GM18508 (cell line): Measurements from ENCODE around the gene MACO1.

Experiments
- ATAC-seq: cut with Tn5 transposase; IDR thresholded peaks from one replicate; pipeline ENCODE4 v1.9.1; 2021; ENCODE audit warnings: moderate number of reproducible peaks; ENCODE audit not compliant: insufficient read depth, unreplicated experiment

Gene MACO1

DNA sequence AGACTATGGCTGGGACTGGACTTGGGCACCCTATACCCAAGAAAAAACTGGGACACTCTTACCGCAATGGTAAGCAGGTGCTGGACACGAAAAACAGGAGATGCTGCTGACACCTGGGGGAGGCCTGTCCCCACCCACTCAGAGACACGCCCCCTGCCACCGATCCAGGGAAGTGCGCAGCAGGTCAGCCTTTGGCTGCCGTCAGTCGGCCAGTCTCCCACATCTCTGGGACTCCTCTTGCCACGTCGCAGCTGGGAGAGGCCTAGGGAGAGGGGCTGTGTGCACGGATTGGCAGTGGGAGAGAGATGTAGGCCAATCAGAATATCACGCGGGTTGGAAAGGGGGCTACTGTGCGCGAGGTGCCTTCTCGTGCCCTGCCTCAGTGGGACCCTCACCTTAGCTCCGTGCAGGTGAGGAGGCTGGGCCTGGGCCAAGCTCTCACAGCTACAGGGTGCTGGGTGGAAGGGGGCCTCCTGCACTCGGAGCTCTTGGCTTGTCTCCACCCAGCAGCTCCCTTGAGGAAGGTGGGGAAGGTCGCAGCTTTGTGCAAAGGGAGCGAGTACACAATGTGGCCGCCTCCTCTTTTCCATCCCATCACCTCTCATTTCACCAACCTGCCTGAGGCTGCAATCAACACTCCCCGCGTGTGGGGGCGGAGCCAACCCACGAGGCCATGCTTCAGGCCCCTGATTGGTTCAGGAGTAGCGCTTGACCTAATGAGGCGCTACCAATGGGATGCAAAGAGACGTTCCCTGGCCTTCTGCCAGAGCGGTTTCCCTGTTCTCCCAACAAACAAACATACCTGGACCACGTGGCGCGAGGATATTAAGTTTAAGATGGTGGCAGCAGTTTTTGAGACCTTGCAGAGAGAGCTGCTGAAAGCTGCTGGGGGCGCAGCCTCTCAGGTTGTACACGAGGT is 87.0 kb downstream of the MACO1 start:
- no peak for ATAC-seq

DNA sequence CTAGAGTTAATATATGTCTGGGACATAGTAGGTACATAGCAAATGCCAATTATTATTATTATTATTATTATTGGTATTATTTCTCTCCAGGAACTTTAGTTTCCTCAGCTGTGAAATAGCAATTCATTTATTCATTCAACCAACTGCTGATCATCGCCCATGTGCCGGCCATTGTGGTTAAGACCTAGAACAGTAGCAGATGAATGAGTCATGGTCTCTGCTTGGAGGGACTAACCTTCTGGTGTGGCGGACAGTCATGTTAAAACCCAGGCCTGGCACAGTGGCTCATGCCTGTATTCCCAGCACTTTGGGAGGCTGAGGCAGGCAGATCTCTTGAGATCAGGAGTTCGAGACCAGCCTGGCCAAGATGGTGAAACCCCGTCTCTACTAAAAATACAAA is 88.9 kb downstream of the MACO1 start:
- no peak for ATAC-seq

DNA sequence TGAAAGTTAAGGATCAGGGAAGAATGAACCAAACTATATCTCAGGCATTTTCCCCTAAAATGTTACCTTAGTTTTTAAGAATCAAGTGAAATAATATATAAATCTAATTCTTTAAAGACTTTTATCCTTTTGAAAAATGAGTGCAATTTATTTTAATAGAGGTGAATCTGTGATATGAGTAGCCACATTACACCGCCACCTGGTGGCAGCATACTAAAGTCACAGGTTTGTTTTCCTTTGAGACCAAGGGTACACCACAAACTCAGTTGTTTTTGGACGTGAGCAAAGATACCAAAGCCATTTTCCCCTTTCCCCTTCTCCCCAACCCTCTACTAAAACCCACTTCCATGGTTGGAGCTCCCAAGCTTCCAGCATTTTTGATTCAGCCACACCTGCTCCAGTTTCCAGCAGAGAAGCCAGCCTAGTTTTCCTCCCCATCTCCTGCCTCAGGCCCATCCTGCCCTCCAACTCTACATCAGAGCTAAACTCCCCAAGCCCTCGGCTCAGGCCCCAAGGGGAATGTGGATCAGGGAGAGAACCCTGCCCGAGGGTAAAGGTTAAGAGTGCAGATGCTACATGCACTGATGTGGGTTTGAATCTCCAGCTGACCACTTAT is 89.9 kb downstream of the MACO1 start:
- ATAC-seq, result no peak

DNA sequence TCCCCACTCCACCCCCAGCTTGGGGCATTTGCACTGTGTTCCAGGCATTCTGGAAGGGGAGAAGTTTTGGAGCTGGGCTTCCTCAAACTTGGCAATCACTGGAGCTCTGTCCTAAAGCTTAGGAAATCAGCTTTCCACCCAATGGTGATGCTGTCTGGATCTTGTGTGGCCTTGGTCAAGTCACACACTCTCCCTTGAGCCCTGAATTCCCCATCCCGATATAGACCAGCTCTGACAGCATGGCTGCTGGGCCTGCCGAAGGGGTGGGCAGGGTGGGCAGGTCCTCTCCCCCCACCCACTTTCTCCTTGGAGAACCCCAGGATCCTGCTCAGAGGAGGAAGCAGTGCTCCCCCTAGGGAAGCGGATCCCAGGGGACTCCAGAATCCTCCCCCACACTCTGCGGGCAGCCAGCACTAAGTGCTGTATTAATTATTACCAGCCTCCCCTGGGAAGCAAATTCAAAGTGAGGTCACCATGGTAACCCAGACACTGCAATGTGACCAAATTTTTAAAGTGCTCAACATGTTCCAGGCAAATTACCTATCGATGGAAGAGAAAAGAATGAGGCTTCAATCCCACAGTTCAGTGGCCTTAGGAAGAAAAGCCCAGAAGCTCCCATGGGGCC is 91.4 kb downstream of the MACO1 start:
- no peak for ATAC-seq

DNA sequence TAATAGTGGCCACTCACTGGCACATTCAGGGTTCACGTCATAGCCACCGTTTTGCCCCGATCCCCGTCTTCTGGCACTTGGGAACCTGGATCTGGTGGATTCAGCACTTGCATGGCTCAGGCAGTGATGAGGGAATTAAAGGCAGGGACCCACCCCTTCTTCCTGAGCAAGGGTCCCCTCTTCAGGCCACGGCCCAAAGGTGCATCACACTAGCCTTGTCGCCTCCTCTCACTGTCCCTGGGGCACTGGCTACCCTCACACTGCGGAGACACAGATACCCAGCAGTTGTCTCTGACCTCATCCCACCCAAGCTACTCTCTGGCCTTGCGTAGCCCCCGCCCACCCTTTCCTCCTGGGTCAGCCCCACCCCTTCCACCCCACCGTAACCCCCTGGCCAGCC is 92.8 kb downstream of the MACO1 start:
- no peak for ATAC-seq

- ATAC-seq, result no peak
Measured at GRCh38 chr1:25524568-25525360, 94.1 kb downstream of the MACO1 start.

- ATAC-seq, result no peak
Measured at GRCh38 chr1:25525361-25525688, 94.6 kb downstream of the MACO1 start.

GRCh38 chr1:25526753-25527152 is 96.1 kb downstream of the MACO1 start:
- no peak for ATAC-seq

DNA sequence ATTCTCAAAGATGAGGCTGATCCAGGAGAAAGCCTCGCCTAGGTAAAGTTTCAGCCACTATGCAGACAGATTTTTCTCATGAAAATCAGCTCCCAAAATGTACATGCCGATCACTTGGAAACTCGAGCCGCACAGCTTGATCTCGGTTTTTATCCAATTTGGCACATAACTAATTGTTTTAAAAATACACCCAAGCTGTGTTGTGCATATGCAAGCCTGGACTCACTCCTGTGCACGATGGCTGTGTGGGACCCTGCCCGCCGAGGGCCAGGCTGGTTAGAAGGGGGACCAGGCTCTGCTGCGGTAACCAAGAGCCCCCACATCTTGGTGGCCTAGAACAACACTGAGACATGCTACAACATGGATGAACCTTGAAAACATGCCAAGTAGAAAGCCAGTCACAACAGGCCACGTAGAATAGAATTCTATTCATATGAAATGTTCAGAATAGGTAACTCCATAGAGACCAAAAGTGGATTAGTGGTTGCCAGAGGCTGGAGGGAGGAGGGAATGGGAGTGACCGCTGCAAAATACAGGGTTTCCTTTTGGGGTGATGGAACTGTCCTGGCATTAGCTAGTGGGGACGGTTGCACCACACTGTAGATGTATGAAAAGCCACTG is 96.6 kb downstream of the MACO1 start:
- no peak for ATAC-seq

- ATAC-seq, result no peak
Measured at GRCh38 chr1:25527946-25528595, 97.4 kb downstream of the MACO1 start.

GRCh38 chr1:25528881-25529517 is 98.3 kb downstream of the MACO1 start:
- ATAC-seq, result no peak

GRCh38 chr1:25529518-25530185 is 99.0 kb downstream of the MACO1 start:
- no peak for ATAC-seq

- ATAC-seq, result no peak
Measured at GRCh38 chr1:25530186-25531081, 99.7 kb downstream of the MACO1 start.

- no peak for ATAC-seq
Measured at GRCh38 chr1:25531082-25531461, 100.4 kb downstream of the MACO1 start.

GRCh38 chr1:25532970-25533369 is 102.3 kb downstream of the MACO1 start:
- no peak for ATAC-seq

- ATAC-seq, result no peak
Measured at GRCh38 chr1:25533775-25534409, 103.2 kb downstream of the MACO1 start.

GRCh38 chr1:25534410-25534788 is 103.7 kb downstream of the MACO1 start:
- ATAC-seq, result no peak
